Activated naive CD4-positive, alpha-beta T cell treated with anti-CD3 and anti-CD28 coated beads, Interleukin-2, amount 10 ng/mL, durations not matched to agents 7 days and 5 days (primary cell): ENCODE measurements around the gene TRIM32.

Source experiments
- CTCF ChIA-PET: fragments of 350-600 bp; sonication (Branson Sonifier 250); formaldehyde crosslinking; loops from one replicate; lab custom pipeline; 2021; ENCODE audit warnings: antibody characterized with exemption; lab: Charles Lee
- DNase-seq: peaks from one replicate; pipeline ENCODE4 v3.0.0-alpha.2; 2020
- H3K27ac Mint-ChIP-seq: one replicate; pipeline ENCODE4 v1.8.0; 2021; ENCODE audit warnings: mild to moderate bottlenecking, moderate library complexity, mixed read lengths
- H3K27me3 Mint-ChIP-seq: one replicate; pipeline ENCODE4 v1.8.0; 2021; ENCODE audit warnings: mild to moderate bottlenecking, mixed read lengths
- H3K36me3 Mint-ChIP-seq: one replicate; pipeline ENCODE4 v1.8.0; 2021; ENCODE audit warnings: mixed read lengths
- H3K4me1 Mint-ChIP-seq: one replicate; pipeline ENCODE4 v1.8.0; 2021; ENCODE audit warnings: mixed read lengths
- H3K4me3 Mint-ChIP-seq: one replicate; pipeline ENCODE4 v1.8.0; 2021; ENCODE audit warnings: mild to moderate bottlenecking, moderate library complexity, mixed read lengths
- H3K9me3 Mint-ChIP-seq: one replicate; pipeline ENCODE4 v1.8.0; 2021; ENCODE audit warnings: mixed read lengths

TRIM32 gene

GRCh38 chr9:116705531-116705930 lies 18.4 kb downstream of the TRIM32 start:
- peaks cover 23% of the 10 kb centered on the region for H3K36me3 Mint-ChIP-seq
- peaks cover 23% of the 10 kb centered on the region for H3K4me1 Mint-ChIP-seq
- DNase-seq, result no peak
- H3K27me3 Mint-ChIP-seq, result no peaks in the 10 kb centered on the region
- H3K27ac Mint-ChIP-seq, result no peak overlapping the region
- H3K4me3 Mint-ChIP-seq, result no peak overlapping the region
- CTCF ChIA-PET, result no interaction called here
- H3K9me3 Mint-ChIP-seq, result peaks cover 7% of the 10 kb centered on the region

- Mint-ChIP-seq H3K4me1 (peaks cover 13% of the 10 kb centered on the region), H3K9me3 (peaks cover 2% of the 10 kb centered on the region), H3K27me3 (no peaks in the 10 kb centered on the region), H3K27ac (no peak overlapping the region), H3K36me3 (peaks cover 12% of the 10 kb centered on the region), H3K4me3 (no peak overlapping the region)
- no peak for DNase-seq
- CTCF ChIA-PET, result no interaction called here
These were observed 19.5 kb downstream of the TRIM32 start for GRCh38 chr9:116706310-116707290.

DNA sequence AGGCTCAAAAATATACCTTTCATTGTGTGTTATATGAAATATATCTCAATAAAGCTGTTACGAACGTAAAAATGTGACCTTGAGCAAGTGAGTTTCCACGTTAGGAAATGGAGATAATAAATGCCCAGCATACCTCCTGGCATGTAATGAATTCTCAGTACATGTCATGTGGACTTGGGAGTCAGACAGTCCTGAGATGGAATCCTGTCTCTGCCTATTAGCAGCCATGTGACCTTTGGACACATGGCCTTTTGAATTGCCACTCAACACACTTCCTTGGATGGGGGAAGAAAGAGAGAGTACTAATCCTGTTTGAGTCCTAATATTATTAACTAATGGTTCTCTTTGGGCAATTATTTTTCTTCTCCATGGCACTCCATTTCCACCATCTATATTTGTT lies 25.7 kb downstream of the TRIM32 start:
- no peak for DNase-seq
- H3K36me3 Mint-ChIP-seq, result no peaks in the 10 kb centered on the region
- no peak overlapping the region for H3K4me3 Mint-ChIP-seq
- no peaks in the 10 kb centered on the region for H3K27me3 Mint-ChIP-seq
- no peaks in the 10 kb centered on the region for H3K9me3 Mint-ChIP-seq
- H3K27ac Mint-ChIP-seq, result no peak overlapping the region
- CTCF ChIA-PET, result no interaction called here
- peaks cover 4% of the 10 kb centered on the region for H3K4me1 Mint-ChIP-seq

DNA sequence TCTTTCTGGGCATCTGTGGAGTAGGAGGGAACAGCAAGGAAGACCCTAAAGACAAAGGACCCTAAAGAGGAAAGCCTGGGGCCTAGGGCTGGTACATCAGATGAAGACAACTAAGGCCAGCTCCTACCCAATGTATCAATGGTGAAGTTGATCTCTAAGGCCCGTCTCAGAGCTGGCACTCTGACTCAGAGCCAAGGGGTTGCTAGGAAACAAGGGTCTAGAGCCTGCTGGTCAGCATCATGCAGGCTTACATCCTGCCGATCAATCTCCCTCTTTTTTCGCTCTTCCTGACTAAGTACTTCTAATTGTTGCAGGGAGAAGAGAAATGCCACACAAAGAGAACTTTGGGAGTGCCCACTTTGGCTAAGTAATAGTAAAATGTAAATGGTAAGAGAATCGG lies 26.2 kb downstream of the TRIM32 start:
- H3K4me1 Mint-ChIP-seq, result peaks cover 4% of the 10 kb centered on the region
- no peaks in the 10 kb centered on the region for H3K9me3 Mint-ChIP-seq
- no peak overlapping the region for H3K4me3 Mint-ChIP-seq
- no peak for DNase-seq
- CTCF ChIA-PET, result no interaction called here
- no peak overlapping the region for H3K27ac Mint-ChIP-seq
- H3K36me3 Mint-ChIP-seq, result no peaks in the 10 kb centered on the region
- peaks cover 4% of the 10 kb centered on the region for H3K27me3 Mint-ChIP-seq

DNA sequence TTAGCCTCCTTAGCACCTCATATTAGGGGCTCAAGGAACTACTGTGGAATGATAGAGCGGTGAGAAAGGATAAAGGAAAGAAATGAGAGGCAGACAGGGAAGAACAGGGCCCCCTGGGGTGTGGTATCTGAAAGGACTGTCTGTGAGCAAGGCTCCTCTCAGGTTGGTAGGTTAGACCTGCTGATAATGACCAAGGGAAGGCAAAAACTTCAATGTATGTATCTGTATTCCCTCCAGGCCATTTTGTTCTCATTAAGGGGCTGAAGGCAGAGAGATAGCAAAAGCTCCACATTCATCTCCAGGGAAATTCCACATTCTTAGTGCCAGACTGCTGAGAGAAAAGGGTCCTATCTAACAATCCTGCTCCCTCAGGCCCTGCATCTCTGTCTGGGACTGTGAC lies 28.6 kb downstream of the TRIM32 start:
- CTCF ChIA-PET, result no interaction called here
- Mint-ChIP-seq H3K27me3 (peaks cover 6% of the 10 kb centered on the region), H3K27ac (no peak overlapping the region), H3K36me3 (no peaks in the 10 kb centered on the region), H3K4me3 (no peak overlapping the region), H3K4me1 (peaks cover 4% of the 10 kb centered on the region), H3K9me3 (no peaks in the 10 kb centered on the region)
- DNase-seq, result no peak

- no peaks in the 10 kb centered on the region for H3K9me3 Mint-ChIP-seq
- no peaks in the 10 kb centered on the region for H3K36me3 Mint-ChIP-seq
- H3K4me3 Mint-ChIP-seq, result no peak overlapping the region
- peaks cover 8% of the 10 kb centered on the region for H3K27me3 Mint-ChIP-seq
- H3K4me1 Mint-ChIP-seq, result peaks cover 4% of the 10 kb centered on the region
- no peak overlapping the region for H3K27ac Mint-ChIP-seq
- no peak for DNase-seq
- CTCF ChIA-PET, result no interaction called here
These were observed 29.3 kb downstream of the TRIM32 start for GRCh38 chr9:116716438-116716837.

GRCh38 chr9:116717150-116717549 lies 30.0 kb downstream of the TRIM32 start:
- H3K36me3 Mint-ChIP-seq, result no peaks in the 10 kb centered on the region
- H3K27ac Mint-ChIP-seq, result no peak overlapping the region
- H3K9me3 Mint-ChIP-seq, result no peaks in the 10 kb centered on the region
- no peak overlapping the region for H3K4me3 Mint-ChIP-seq
- H3K4me1 Mint-ChIP-seq, result peaks cover 4% of the 10 kb centered on the region
- DNase-seq, result no peak
- H3K27me3 Mint-ChIP-seq, result peaks cover 8% of the 10 kb centered on the region
- CTCF ChIA-PET, result interaction anchor here (0.6 kb wide), 1 partner anchor 34 kb away, joined by 3 read pairs; no protein-coding TSS in a partner anchor

GRCh38 chr9:116718111-116718510 lies 31.0 kb downstream of the TRIM32 start:
- no peak overlapping the region for H3K4me3 Mint-ChIP-seq
- no peak overlapping the region for H3K27ac Mint-ChIP-seq
- no peak for DNase-seq
- H3K9me3 Mint-ChIP-seq, result no peaks in the 10 kb centered on the region
- CTCF ChIA-PET, result no interaction called here
- no peaks in the 10 kb centered on the region for H3K36me3 Mint-ChIP-seq
- peaks cover 8% of the 10 kb centered on the region for H3K27me3 Mint-ChIP-seq
- peaks cover 4% of the 10 kb centered on the region for H3K4me1 Mint-ChIP-seq

GRCh38 chr9:116720111-116720510 lies 33.0 kb downstream of the TRIM32 start:
- Mint-ChIP-seq H3K4me3 (no peak overlapping the region), H3K27me3 (peaks cover 8% of the 10 kb centered on the region), H3K9me3 (no peaks in the 10 kb centered on the region), H3K36me3 (no peaks in the 10 kb centered on the region), H3K27ac (no peak overlapping the region), H3K4me1 (peaks cover 4% of the 10 kb centered on the region)
- CTCF ChIA-PET, result no interaction called here
- DNase-seq, result no peak

- H3K36me3 Mint-ChIP-seq, result no peaks in the 10 kb centered on the region
- peaks cover 4% of the 10 kb centered on the region for H3K4me1 Mint-ChIP-seq
- H3K27ac Mint-ChIP-seq, result no peak overlapping the region
- H3K9me3 Mint-ChIP-seq, result no peaks in the 10 kb centered on the region
- H3K27me3 Mint-ChIP-seq, result peaks cover 8% of the 10 kb centered on the region
- no peak for DNase-seq
- no peak overlapping the region for H3K4me3 Mint-ChIP-seq
- CTCF ChIA-PET, result interaction anchor here (1.3 kb wide), 1 partner anchor 16 kb away, joined by 7 read pairs; no protein-coding TSS in a partner anchor
These were observed 34.3 kb downstream of the TRIM32 start for GRCh38 chr9:116721411-116721810.

GRCh38 chr9:116721944-116722343 lies 34.8 kb downstream of the TRIM32 start:
- H3K36me3 Mint-ChIP-seq, result no peaks in the 10 kb centered on the region
- no peak overlapping the region for H3K27ac Mint-ChIP-seq
- no peaks in the 10 kb centered on the region for H3K9me3 Mint-ChIP-seq
- CTCF ChIA-PET, result interaction anchor here (1.3 kb wide), 1 partner anchor 15 kb away, joined by 7 read pairs; no protein-coding TSS in a partner anchor
- no peak overlapping the region for H3K4me3 Mint-ChIP-seq
- peaks cover 8% of the 10 kb centered on the region for H3K27me3 Mint-ChIP-seq
- peaks cover 4% of the 10 kb centered on the region for H3K4me1 Mint-ChIP-seq
- DNase-seq, result no peak

DNA sequence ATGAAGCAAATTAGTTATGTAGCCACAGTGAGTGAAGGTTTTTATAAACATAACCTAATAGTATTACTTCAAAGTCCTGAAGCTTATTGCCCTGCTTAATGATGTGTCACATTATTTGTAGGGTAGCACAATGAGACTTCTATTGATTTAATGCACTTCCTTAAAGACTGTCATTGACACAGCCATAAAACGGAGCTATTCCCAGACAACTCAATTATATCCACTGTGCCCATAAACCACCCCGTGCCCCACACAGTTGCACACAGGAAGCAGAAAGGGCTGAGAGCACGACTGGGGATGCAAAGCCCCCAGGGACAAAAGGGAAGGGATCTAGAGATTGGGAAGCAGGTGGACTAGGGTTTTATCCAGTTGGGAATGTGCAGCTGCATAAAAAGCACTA lies 37.0 kb downstream of the TRIM32 start:
- H3K4me3 Mint-ChIP-seq, result no peak overlapping the region
- no peaks in the 10 kb centered on the region for H3K36me3 Mint-ChIP-seq
- no peak for DNase-seq
- no peaks in the 10 kb centered on the region for H3K9me3 Mint-ChIP-seq
- H3K4me1 Mint-ChIP-seq, result no peaks in the 10 kb centered on the region
- peaks cover 4% of the 10 kb centered on the region for H3K27me3 Mint-ChIP-seq
- no peak overlapping the region for H3K27ac Mint-ChIP-seq
- CTCF ChIA-PET, result interaction anchor here (1.3 kb wide), 1 partner anchor 12 kb away, joined by 3 read pairs; no protein-coding TSS in a partner anchor

GRCh38 chr9:116726602-116727001 lies 39.5 kb downstream of the TRIM32 start:
- CTCF ChIA-PET, result interaction anchor here (0.7 to 1.6 kb wide), 2 partner anchors 10 to 23 kb away, joined by 3 to 6 read pairs; no protein-coding TSS in a partner anchor
- no peak for DNase-seq
- Mint-ChIP-seq H3K4me3 (no peak overlapping the region), H3K9me3 (no peaks in the 10 kb centered on the region), H3K4me1 (no peaks in the 10 kb centered on the region), H3K27ac (no peak overlapping the region), H3K27me3 (no peaks in the 10 kb centered on the region), H3K36me3 (no peaks in the 10 kb centered on the region)

DNA sequence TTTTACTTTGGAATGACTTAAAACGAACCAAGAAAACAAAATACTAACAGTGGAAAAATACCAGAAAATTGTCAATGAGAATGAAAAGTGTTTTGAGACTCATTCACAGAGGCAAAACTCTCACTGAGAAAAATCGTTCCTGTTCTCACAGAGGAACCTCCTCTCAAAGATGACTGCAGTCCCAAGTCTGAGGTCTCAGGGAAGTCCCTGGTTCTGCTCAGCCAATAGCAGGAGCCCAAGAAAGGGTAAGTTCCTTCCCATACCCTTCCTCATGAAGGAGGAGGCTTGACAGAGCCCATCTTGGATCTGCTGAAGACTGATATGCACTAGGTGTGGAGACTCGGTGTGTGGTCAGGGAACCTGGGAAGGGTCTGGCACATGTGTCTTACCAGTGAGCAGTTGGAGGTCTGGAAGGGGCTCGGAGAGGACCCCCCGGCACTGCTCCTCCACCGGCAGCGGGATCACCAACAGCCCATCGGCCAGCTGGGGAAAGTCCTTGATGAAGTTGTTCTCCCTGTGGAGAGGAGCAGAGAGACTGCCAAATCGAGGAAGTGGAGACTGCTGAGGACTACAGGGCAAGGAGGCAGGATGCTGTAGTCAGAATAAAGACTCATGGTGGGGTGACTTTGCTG lies 46.0 kb downstream of the TRIM32 start:
- CTCF ChIA-PET, result interaction anchor here (0.5 to 0.6 kb wide), 2 partner anchors 128 to 239 kb away, joined by 3 read pairs; no protein-coding TSS in a partner anchor
- H3K27me3 Mint-ChIP-seq, result peaks cover 8% of the 10 kb centered on the region
- no peaks in the 10 kb centered on the region for H3K9me3 Mint-ChIP-seq
- H3K36me3 Mint-ChIP-seq, result no peaks in the 10 kb centered on the region
- no peak for DNase-seq
- no peak overlapping the region for H3K4me3 Mint-ChIP-seq
- no peaks in the 10 kb centered on the region for H3K4me1 Mint-ChIP-seq
- no peak overlapping the region for H3K27ac Mint-ChIP-seq
